GM21786 (cell line): ENCODE measurements around the gene PLEKHG4B.
"Not testable (repeated sequence)": the region's sequence is repeated elsewhere in the genome, so short reads cannot be mapped to it uniquely, and the experiment has no call there.

Source experiments
- ATAC-seq: cut with Tn5 transposase; IDR thresholded peaks from one replicate; pipeline ENCODE4 v1.9.1; 2021; ENCODE audit not compliant: unreplicated experiment

The PLEKHG4B gene

GRCh38 chr5:154826-155225, 62.9 kb downstream of the PLEKHG4B start:
- ATAC-seq: no peak

- ATAC-seq: no peak
Observed at GRCh38 chr5:155651-156410, 63.9 kb downstream of the PLEKHG4B start.

- ATAC-seq: no peak
Observed at GRCh38 chr5:156411-157072, 64.6 kb downstream of the PLEKHG4B start.

GRCh38 chr5:157126-157715, 65.3 kb downstream of the PLEKHG4B start:
- no peak for ATAC-seq

GRCh38 chr5:157801-158200, 65.8 kb downstream of the PLEKHG4B start:
- ATAC-seq: no peak

GRCh38 chr5:158807-159447, 67.0 kb downstream of the PLEKHG4B start:
- ATAC-seq: no peak

GRCh38 chr5:159448-160172, 67.6 kb downstream of the PLEKHG4B start:
- no peak for ATAC-seq

- ATAC-seq: no peak
Observed at GRCh38 chr5:160173-160510, 68.2 kb downstream of the PLEKHG4B start.

- ATAC-seq: no peak
Observed at GRCh38 chr5:160921-161802, 69.2 kb downstream of the PLEKHG4B start.

- ATAC-seq: no peak
Observed at GRCh38 chr5:161803-162110, 69.8 kb downstream of the PLEKHG4B start.

GRCh38 chr5:162190-162564, 70.2 kb downstream of the PLEKHG4B start:
- ATAC-seq: no peak

- no peak for ATAC-seq
Observed at GRCh38 chr5:162565-163337, 70.8 kb downstream of the PLEKHG4B start.

- no peak for ATAC-seq
Observed at GRCh38 chr5:163338-163620, 71.3 kb downstream of the PLEKHG4B start.

- ATAC-seq: no peak
Observed at GRCh38 chr5:163841-164240, 71.9 kb downstream of the PLEKHG4B start.

- ATAC-seq: no peak
Observed at GRCh38 chr5:164244-164643, 72.3 kb downstream of the PLEKHG4B start.

- ATAC-seq: not testable (repeated sequence)
Observed at GRCh38 chr5:164783-165182, 72.8 kb downstream of the PLEKHG4B start.

GRCh38 chr5:166441-167372, 74.7 kb downstream of the PLEKHG4B start:
- no peak for ATAC-seq

GRCh38 chr5:167511-167910, 75.5 kb downstream of the PLEKHG4B start:
- no peak for ATAC-seq
